Coronary artery (tissue), 2 donors: ENCODE data around the gene SP4.

Source experiments
- DNase-seq: peaks from one replicate; pipeline ENCODE4 v3.0.0-alpha.2; 2017; ENCODE audit warnings: low spot score
- H3K27ac ChIP-seq, 2 donors: fragments of 200-600 bp; sonication (generic); one replicate each; pipeline ENCODE4 v1.5.1; 2016 to 2019
- H3K4me3 ChIP-seq: fragments of 200-600 bp; sonication (generic); 2 replicates; pipeline ENCODE4 v1.5.1; 2016; ENCODE audit warnings: mild to moderate bottlenecking, moderate library complexity
- CTCF ChIP-seq: fragments of 200-600 bp; sonication (generic); IDR thresholded peaks from one replicate; pipeline ENCODE4 v1.5.1; 2019; ENCODE audit warnings: antibody characterized with exemption

Gene SP4

GRCh38 chr7:21412410-21412851 lies 15.5 kb upstream of the SP4 start:
- H3K27ac ChIP-seq = no peak overlapping the region
- DNase-seq = no peak
- H3K4me3 ChIP-seq = no peak overlapping the region

GRCh38 chr7:21412957-21413356 lies 14.9 kb upstream of the SP4 start:
- no peak for DNase-seq
- Histone ChIP-seq H3K4me3 (no peak overlapping the region), H3K27ac (no peak overlapping the region)
- no peak for TF ChIP-seq CTCF

More at GRCh38 chr7:21412410-21412851, 15.5 kb upstream of the SP4 start:
- TF ChIP-seq CTCF = no peak

DNA sequence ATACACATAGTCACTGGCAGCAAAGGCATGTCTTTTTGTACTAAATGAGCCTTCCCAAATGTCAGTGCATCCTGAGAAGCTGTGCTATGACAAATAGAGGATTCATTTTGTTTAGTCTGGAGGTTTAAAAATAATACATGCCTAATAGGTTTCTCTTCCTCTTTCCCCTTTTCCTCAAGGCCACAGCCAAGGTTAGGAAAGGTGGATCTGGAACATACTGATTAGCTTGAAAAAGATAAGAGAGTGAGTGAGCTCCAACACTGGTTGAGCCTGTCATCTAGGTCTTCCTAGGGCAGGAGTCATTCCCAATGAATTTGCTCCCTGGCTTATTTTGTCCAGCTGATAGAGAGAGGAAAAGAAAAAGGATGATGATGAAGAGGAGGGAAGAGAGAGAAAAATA lies 14.4 kb upstream of the SP4 start:
- no peak overlapping the region for H3K27ac ChIP-seq

DNA sequence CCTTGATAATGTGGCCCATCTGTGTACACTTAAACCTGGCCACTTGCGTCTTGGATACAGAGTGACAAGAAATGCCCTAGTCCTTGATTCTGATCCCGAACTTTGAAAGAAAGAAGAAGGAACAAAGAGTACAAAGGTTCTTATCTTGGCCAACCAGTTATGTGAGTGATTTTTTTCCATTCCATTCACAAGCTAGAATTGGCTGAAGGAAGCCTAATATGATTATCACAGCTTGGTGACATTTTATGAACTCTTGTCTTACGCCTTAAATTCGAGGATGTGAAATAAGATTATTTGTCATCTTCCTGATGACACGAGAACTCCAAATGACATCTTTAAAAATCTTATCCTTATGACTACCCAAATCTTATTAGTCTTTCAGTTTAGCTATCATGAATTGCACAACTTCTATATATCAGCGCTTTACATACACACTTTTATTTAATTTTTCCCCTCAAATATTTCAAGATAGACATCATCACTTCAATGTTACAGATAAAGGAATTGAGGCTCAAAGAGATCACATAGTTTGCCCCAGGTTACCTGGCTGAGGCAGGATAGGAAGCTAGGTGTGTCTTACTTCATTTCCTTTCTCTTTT lies 13.0 kb upstream of the SP4 start:
- no peak for DNase-seq
- no peak overlapping the region for H3K27ac ChIP-seq
- no peak for TF ChIP-seq CTCF
- H3K4me3 ChIP-seq = no peak overlapping the region

More for the DNA sequence above, 14.4 kb upstream of the SP4 start:
- TF ChIP-seq CTCF = no peak
- no peak overlapping the region for H3K4me3 ChIP-seq
- DNase-seq = no peak

DNA sequence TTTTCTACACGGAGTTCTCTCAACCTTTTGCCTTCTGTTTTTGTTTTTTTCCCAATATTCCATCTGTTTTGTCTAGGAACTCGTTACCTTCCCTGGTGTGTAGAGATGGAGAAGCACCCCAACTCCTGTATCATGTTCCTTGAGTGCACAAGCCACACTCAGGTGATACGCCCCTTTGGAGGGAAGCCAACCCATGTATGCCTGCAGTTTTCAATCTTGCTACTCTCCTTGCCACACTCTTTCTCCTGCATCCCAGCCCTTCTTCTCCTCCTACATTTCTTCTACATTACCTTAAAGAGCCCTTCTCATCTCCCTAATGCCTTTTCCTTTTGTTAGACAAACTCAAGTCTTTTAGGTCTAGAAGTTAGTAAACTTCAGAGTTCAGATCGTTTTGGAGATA lies 10.2 kb upstream of the SP4 start:
- DNase-seq = no peak
- H3K27ac ChIP-seq = no peak overlapping the region
- TF ChIP-seq CTCF = no peak
- no peak overlapping the region for H3K4me3 ChIP-seq

GRCh38 chr7:21422751-21423150 lies 5.1 kb upstream of the SP4 start:
- no peak for TF ChIP-seq CTCF
- DNase-seq = no peak
- Histone ChIP-seq H3K27ac (no peak overlapping the region), H3K4me3 (no peak overlapping the region)

GRCh38 chr7:21425290-21425689 lies 2.6 kb upstream of the SP4 start:
- Histone ChIP-seq H3K4me3 (no peak overlapping the region), H3K27ac (no peak overlapping the region)
- no peak for TF ChIP-seq CTCF
- no peak for DNase-seq
